ENCODE data around the gene SLC6A6.

Gene SLC6A6

DNA sequence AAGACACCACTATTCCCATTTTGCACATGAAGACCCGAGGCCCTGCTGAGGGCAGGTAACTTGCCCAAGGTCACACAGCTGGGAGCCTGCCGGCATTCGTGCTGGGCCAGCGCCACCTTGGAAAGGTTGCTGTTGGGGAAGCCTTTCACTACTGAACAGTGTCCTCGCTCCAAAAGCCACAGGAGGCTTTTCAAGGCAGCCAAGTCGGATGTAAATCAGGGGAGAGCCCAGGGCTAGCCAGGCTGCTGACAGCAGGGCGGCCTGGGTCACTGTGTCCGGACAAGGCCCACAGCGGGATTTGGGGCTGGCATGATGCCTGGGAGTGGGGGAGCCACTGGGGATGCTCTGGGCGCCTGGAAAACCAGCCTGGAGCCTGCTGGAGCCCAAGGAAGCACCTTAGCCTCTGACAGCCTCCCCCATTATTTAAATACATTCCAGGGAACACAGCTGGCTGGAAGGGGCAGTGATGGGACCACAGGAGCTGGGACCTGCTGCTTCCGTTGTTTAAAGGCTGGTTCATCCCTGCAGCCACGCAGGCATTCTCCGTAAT is 10.5 kb downstream of the SLC6A6 start:
- no peak for DNase-seq (ENCODE audit: low read depth, low spot score)
- peaks cover 66% of the 10 kb centered on the region for H3K36me3 ChIP-seq (ENCODE audit: insufficient read depth, insufficient read length, low read length)
- TF ChIP-seq YY1 (IDR thresholded peaks at IDR 0.05; ENCODE audit: insufficient read depth, insufficient read length) (no peak), SUZ12 (IDR thresholded peaks at IDR 0.05; ENCODE audit: extremely low read depth, insufficient read depth, insufficient read length) (no peak), ZNF274 (IDR thresholded peaks at IDR 0.05; ENCODE audit: low read depth, low read length) (no peak)
- H3K27me3 ChIP-seq (ENCODE audit: insufficient read depth, insufficient read length) = no peaks in the 10 kb centered on the region
- no peak overlapping the region for H3K4me3 ChIP-seq (ENCODE audit: insufficient read length, low read depth)
- no peaks in the 10 kb centered on the region for H3K9me3 ChIP-seq (ENCODE audit: insufficient read depth, low read length)
- peaks cover 47% of the 10 kb centered on the region for H3K4me1 ChIP-seq (ENCODE audit: insufficient read depth, insufficient read length)
- peak overlapping the region; percentile 43 for H3K9ac ChIP-seq (ENCODE audit: insufficient read length, low read depth)

DNA sequence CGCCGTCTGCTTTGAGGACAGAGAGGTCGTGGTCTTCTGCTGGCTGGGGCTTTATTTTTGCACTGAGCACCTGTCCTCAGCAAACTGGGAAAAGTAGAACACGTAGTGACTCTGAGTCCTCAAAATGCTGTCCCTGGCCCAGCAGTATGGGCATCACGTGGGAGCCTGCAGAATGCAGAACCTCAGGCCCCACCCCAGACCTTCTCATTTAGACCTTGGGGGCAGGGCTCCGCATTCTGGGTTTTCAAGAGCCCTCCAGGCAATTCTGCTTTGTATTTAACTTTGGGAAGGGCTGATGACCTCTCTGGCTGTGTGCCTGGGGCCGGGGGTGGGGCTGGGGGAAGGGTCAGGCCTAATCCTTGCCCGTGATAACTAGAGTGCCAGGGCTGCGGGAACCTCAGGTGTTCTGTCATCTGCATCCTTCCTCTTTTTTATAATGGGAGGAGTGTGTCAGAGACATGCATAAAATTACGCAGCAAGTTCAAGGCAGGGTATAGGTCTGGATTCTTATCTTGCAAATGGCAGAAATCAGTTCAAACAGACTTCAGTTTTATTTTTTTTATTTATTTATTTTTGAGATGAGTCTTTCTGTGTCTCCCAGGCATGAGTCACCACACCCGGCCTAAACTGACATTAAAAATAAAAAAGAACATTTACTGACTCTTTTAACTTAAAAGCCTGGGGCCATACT is 11.1 kb downstream of the SLC6A6 start:
- H3K27me3 ChIP-seq (ENCODE audit: insufficient read depth, insufficient read length) = no peaks in the 10 kb centered on the region
- no peak for DNase-seq (ENCODE audit: low read depth, low spot score)
- H3K9ac ChIP-seq (ENCODE audit: insufficient read length, low read depth) = peak overlapping the region; percentile 43
- no peak overlapping the region for H3K4me3 ChIP-seq (ENCODE audit: insufficient read length, low read depth)
- peaks cover 49% of the 10 kb centered on the region for H3K4me1 ChIP-seq (ENCODE audit: insufficient read depth, insufficient read length)
- TF ChIP-seq ZNF274 (IDR thresholded peaks at IDR 0.05; ENCODE audit: low read depth, low read length) (no peak), YY1 (IDR thresholded peaks at IDR 0.05; ENCODE audit: insufficient read depth, insufficient read length) (no peak), SUZ12 (IDR thresholded peaks at IDR 0.05; ENCODE audit: extremely low read depth, insufficient read depth, insufficient read length) (no peak)
- peaks cover 71% of the 10 kb centered on the region for H3K36me3 ChIP-seq (ENCODE audit: insufficient read depth, insufficient read length, low read length)
- no peaks in the 10 kb centered on the region for H3K9me3 ChIP-seq (ENCODE audit: insufficient read depth, low read length)

DNA sequence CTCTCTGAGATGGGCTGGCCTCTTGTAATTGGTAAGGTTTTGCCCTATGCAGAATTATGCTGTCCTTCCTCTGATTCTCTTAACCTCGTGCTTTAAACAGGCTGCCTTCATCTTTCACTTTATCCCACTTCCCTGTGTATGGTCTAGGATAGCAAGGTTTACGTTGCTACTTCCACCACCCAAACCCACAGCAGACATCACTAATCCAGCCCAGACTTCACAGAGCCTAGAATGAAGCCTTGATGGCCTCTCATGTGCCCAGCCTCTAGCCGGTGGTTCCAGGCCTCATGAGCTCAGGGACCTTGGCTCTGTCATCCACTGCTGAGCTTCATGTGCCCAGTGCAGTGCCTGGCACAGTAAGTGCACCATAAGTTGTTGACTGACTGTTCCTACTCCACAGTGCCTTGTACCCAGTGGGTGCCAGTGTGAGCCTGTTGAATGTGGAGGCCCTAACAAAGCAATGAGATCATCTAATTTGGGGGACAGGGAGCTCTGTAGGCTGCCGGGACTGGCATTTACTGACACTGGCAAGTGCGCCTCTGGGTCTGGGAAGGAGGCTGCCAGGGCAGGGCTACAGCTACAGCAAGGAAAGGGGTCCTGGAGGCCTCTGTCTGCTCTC is 12.5 kb downstream of the SLC6A6 start:
- Histone ChIP-seq H3K4me1 (ENCODE audit: insufficient read depth, insufficient read length) (peaks cover 53% of the 10 kb centered on the region), H3K4me3 (ENCODE audit: insufficient read length, low read depth) (no peak overlapping the region), H3K9ac (ENCODE audit: insufficient read length, low read depth) (no peak overlapping the region), H3K9me3 (ENCODE audit: insufficient read depth, low read length) (no peaks in the 10 kb centered on the region), H3K36me3 (ENCODE audit: insufficient read depth, insufficient read length, low read length) (peaks cover 76% of the 10 kb centered on the region), H3K27me3 (ENCODE audit: insufficient read depth, insufficient read length) (no peaks in the 10 kb centered on the region)
- TF ChIP-seq ZNF274 (IDR thresholded peaks at IDR 0.05; ENCODE audit: low read depth, low read length) = no peak
- TF ChIP-seq YY1 (IDR thresholded peaks at IDR 0.05; ENCODE audit: insufficient read depth, insufficient read length) = no peak
- TF ChIP-seq SUZ12 (IDR thresholded peaks at IDR 0.05; ENCODE audit: extremely low read depth, insufficient read depth, insufficient read length) = no peak
- DNase-seq (ENCODE audit: low read depth, low spot score) = no peak

DNA sequence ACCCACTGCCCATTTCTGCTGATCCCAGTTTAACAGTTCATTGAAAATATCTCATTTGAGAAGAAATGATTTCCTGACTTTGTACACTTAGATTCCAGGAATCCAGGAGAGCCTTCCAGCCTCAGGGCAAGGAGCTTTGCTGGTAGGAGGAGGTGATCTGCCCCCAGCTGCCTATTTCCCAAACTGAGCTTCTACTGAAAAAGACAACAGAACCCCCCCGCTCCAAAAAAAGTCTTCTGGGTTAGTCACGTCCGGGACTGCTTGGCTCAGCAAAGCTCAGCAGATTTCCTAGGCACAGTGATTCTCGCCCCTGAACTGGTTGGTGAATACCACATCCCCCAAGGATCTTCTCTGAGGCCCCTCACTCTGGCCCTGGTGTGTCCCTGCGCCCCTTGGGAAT is 13.1 kb downstream of the SLC6A6 start:
- Histone ChIP-seq H3K9ac (ENCODE audit: insufficient read length, low read depth) (peak overlapping the region; percentile 24), H3K4me3 (ENCODE audit: insufficient read length, low read depth) (no peak overlapping the region), H3K36me3 (ENCODE audit: insufficient read depth, insufficient read length, low read length) (peaks cover 75% of the 10 kb centered on the region), H3K4me1 (ENCODE audit: insufficient read depth, insufficient read length) (peaks cover 53% of the 10 kb centered on the region), H3K27me3 (ENCODE audit: insufficient read depth, insufficient read length) (no peaks in the 10 kb centered on the region), H3K9me3 (ENCODE audit: insufficient read depth, low read length) (no peaks in the 10 kb centered on the region)
- no peak for TF ChIP-seq SUZ12 (IDR thresholded peaks at IDR 0.05; ENCODE audit: extremely low read depth, insufficient read depth, insufficient read length)
- TF ChIP-seq ZNF274 (IDR thresholded peaks at IDR 0.05; ENCODE audit: low read depth, low read length) = no peak
- TF ChIP-seq YY1 (IDR thresholded peaks at IDR 0.05; ENCODE audit: insufficient read depth, insufficient read length) = no peak
- no peak for DNase-seq (ENCODE audit: low read depth, low spot score)

DNA sequence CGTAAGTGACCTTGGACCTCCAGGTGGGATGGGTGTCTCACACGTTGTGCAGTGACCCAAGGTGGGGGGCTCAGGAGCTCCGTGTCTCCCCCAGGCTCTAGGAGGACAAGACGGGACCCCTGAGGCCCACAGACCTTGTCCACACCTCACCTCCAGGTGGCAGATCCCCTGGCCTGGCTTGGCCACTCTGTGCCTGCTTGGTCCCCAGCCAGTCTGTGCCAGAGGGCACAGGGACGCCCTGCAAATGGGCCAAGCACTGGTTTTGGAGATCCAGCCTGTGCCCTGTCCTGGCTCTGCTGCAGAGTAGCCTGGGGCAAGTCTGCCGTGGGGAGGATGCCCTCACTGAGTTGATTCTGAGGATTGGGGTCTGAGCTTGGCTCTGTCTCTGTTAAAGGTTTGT is 14.0 kb downstream of the SLC6A6 start:
- no peak overlapping the region for H3K4me3 ChIP-seq (ENCODE audit: insufficient read length, low read depth)
- H3K9ac ChIP-seq (ENCODE audit: insufficient read length, low read depth) = no peak overlapping the region
- H3K27me3 ChIP-seq (ENCODE audit: insufficient read depth, insufficient read length) = no peaks in the 10 kb centered on the region
- H3K9me3 ChIP-seq (ENCODE audit: insufficient read depth, low read length) = no peaks in the 10 kb centered on the region
- H3K4me1 ChIP-seq (ENCODE audit: insufficient read depth, insufficient read length) = peaks cover 53% of the 10 kb centered on the region
- TF ChIP-seq SUZ12 (IDR thresholded peaks at IDR 0.05; ENCODE audit: extremely low read depth, insufficient read depth, insufficient read length) (no peak), YY1 (IDR thresholded peaks at IDR 0.05; ENCODE audit: insufficient read depth, insufficient read length) (no peak), ZNF274 (IDR thresholded peaks at IDR 0.05; ENCODE audit: low read depth, low read length) (no peak)
- no peak for DNase-seq (ENCODE audit: low read depth, low spot score)
- H3K36me3 ChIP-seq (ENCODE audit: insufficient read depth, insufficient read length, low read length) = peaks cover 75% of the 10 kb centered on the region

DNA sequence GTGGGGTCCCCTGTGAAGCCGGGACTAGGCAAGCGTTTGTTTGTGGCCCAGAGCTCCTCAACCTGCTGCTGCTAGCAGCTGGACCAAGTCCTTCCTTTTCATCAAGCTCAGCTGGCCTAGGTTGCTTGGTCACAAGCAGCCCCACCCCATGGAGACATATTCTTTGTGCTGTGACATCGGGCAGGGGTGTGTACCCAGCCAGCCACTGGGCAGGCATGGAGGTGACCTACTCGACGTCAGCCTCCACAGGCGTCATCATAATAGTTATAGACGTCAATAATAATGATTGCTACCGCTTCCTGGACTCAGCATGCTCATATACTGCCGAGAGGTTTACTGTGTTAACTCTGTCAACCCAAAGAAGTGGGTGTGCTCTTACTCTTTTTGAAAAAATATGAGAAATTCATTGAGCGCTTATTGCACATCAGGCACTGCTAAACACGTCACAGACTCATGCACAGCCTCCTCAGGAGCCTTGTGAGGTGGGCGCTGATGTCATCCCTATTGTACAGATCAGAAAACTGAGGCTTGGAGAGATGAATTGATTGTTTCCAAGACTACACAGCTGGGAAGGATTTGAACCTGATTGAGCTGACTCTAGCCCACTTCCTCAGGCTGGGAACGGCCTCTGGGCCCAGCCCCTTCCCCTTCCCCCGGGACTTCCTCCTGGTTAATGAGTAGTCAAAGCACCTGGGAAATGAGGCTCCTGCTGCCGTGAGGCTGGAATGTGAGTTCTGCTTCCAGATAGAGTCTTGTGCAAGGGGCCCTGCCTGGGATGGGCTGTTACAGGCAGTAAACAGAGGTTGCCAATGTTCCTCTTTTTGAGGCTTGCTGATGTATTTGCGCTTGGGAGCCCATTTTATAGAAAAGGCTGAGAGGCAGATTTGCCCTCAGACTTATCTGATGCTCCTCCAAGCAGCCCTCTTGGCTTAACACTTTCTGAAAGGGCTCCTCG is 16.2 kb downstream of the SLC6A6 start:
- H3K9ac ChIP-seq (ENCODE audit: insufficient read length, low read depth) = no peak overlapping the region
- H3K9me3 ChIP-seq (ENCODE audit: insufficient read depth, low read length) = no peaks in the 10 kb centered on the region
- H3K36me3 ChIP-seq (ENCODE audit: insufficient read depth, insufficient read length, low read length) = peaks cover 91% of the 10 kb centered on the region
- no peak for TF ChIP-seq SUZ12 (IDR thresholded peaks at IDR 0.05; ENCODE audit: extremely low read depth, insufficient read depth, insufficient read length)
- TF ChIP-seq YY1 (IDR thresholded peaks at IDR 0.05; ENCODE audit: insufficient read depth, insufficient read length) = no peak
- TF ChIP-seq ZNF274 (IDR thresholded peaks at IDR 0.05; ENCODE audit: low read depth, low read length) = no peak
- H3K27me3 ChIP-seq (ENCODE audit: insufficient read depth, insufficient read length) = no peaks in the 10 kb centered on the region
- H3K4me1 ChIP-seq (ENCODE audit: insufficient read depth, insufficient read length) = peaks cover 57% of the 10 kb centered on the region
- H3K4me3 ChIP-seq (ENCODE audit: insufficient read length, low read depth) = no peak overlapping the region
- no peak for DNase-seq (ENCODE audit: low read depth, low spot score)
